Measurements from ENCODE around the gene LLPH. TPM values are rescaled to one million over a fixed set of nuclear protein-coding genes. Genes with fewer than 3 reads are reported as not detected.
"Not testable (repeated sequence)": the region's sequence is repeated elsewhere in the genome, so short reads cannot be mapped to it uniquely, and the experiment has no call there.

The LLPH gene
- 6.0 and 19.9 TPM in 2 replicates for total RNA-seq (ENCODE audit: low replicate concordance)

- peak within 1 kb of the TSS; percentile 86 for H3K4me3 ChIP-seq
- H3K79me2 ChIP-seq (ENCODE audit: low read depth): peaks cover 32% of the 10 kb centered on the region
- peak within 1 kb of the TSS; percentile 91 for H3K27ac Mint-ChIP-seq
- no peaks in the 10 kb centered on the region for H3K27me3 Mint-ChIP-seq (ENCODE audit: insufficient read depth, low read depth)
- H3K4me3 Mint-ChIP-seq: peak within 1 kb of the TSS; percentile 93
- H3K9me3 Mint-ChIP-seq: peaks cover 2% of the 10 kb centered on the region
- peak within 1 kb of the TSS; percentile 91 for H2AFZ ChIP-seq (replicated peaks)
- no peaks in the 10 kb centered on the region for H3F3A ChIP-seq (ENCODE audit: low read depth)
- H3K4me1 Mint-ChIP-seq: peaks cover 23% of the 10 kb centered on the region
- peaks cover 16% of the 10 kb centered on the region for H3K36me3 Mint-ChIP-seq
- peak; percentile 87 for DNase-seq (ENCODE audit: low spot score)
- H3K27ac ChIP-seq: no peak within 1 kb of the TSS
- H3K9ac ChIP-seq: peak within 1 kb of the TSS; percentile 68
- H3K4me2 ChIP-seq: peak within 1 kb of the TSS; percentile 85
- peaks cover 9% of the 10 kb centered on the region for H3K4me1 ChIP-seq
- no peaks in the 10 kb centered on the region for H4K20me1 ChIP-seq (ENCODE audit: low read depth)
- no peaks in the 10 kb centered on the region for H3K27me3 ChIP-seq
- H3K36me3 ChIP-seq: peaks cover 5% of the 10 kb centered on the region
- no peak for TF ChIP-seq EZH2phosphoT487 (IDR thresholded peaks at IDR 0.05)
- no peak for TF ChIP-seq EZH2 (IDR thresholded peaks at IDR 0.05)
- no peak for TF ChIP-seq CTCF (IDR thresholded peaks at IDR 0.05)
- H3K9me3 ChIP-seq (ENCODE audit: low read depth): no peaks in the 10 kb centered on the region
Measured at GRCh38 chr12:66130267-66131066, at the start of gene LLPH. Gene LLPH, minus strand, starts transcription at chr12:66130750. Its CDS starts 1,644 bp downstream, at chr12:66129106.

- H3K4me2 ChIP-seq: no peak overlapping the region
- no peak for TF ChIP-seq CTCF (IDR thresholded peaks at IDR 0.05)
- TF ChIP-seq EZH2 (IDR thresholded peaks at IDR 0.05): no peak
- TF ChIP-seq EZH2phosphoT487 (IDR thresholded peaks at IDR 0.05): no peak
- H3K9me3 Mint-ChIP-seq: peaks cover 5% of the 10 kb centered on the region
Measured at GRCh38 chr12:66176105-66176900, 45.8 kb upstream of the LLPH start.

GRCh38 chr12:66174391-66175325 is 44.1 kb upstream of the LLPH start:
- DNase-seq (ENCODE audit: low spot score); H3K27ac ChIP-seq; H4K20me1 ChIP-seq (ENCODE audit: low read depth); H3K4me1 ChIP-seq; H3K79me2 ChIP-seq (ENCODE audit: low read depth); H3K27ac Mint-ChIP-seq; H3K9me3 Mint-ChIP-seq; H3K4me3 ChIP-seq; H3K4me2 ChIP-seq; H3F3A ChIP-seq (ENCODE audit: low read depth); H3K9me3 ChIP-seq (ENCODE audit: low read depth); H3K9ac ChIP-seq; H3K36me3 ChIP-seq; H3K4me1 Mint-ChIP-seq; H3K27me3 Mint-ChIP-seq (ENCODE audit: insufficient read depth, low read depth); H3K27me3 ChIP-seq; H3K4me3 Mint-ChIP-seq; H2AFZ ChIP-seq (replicated peaks); H3K36me3 Mint-ChIP-seq: not testable (repeated sequence)

More at GRCh38 chr12:66176105-66176900, 45.8 kb upstream of the LLPH start:
- peaks cover 2% of the 10 kb centered on the region for H3K27me3 Mint-ChIP-seq (ENCODE audit: insufficient read depth, low read depth)
- no peaks in the 10 kb centered on the region for H3K79me2 ChIP-seq (ENCODE audit: low read depth)
- H3K36me3 ChIP-seq: no peaks in the 10 kb centered on the region
- no peaks in the 10 kb centered on the region for H3K4me1 ChIP-seq
- no peaks in the 10 kb centered on the region for H4K20me1 ChIP-seq (ENCODE audit: low read depth)
- no peak overlapping the region for H2AFZ ChIP-seq (replicated peaks)
- H3F3A ChIP-seq (ENCODE audit: low read depth): no peaks in the 10 kb centered on the region
- no peak overlapping the region for H3K4me3 Mint-ChIP-seq
- H3K27ac Mint-ChIP-seq: no peak overlapping the region
- no peak overlapping the region for H3K9ac ChIP-seq
- DNase-seq (ENCODE audit: low spot score): no peak
- no peak overlapping the region for H3K27ac ChIP-seq
- no peaks in the 10 kb centered on the region for H3K9me3 ChIP-seq (ENCODE audit: low read depth)
- no peak overlapping the region for H3K4me3 ChIP-seq
- H3K4me1 Mint-ChIP-seq: no peaks in the 10 kb centered on the region
- peaks cover 6% of the 10 kb centered on the region for H3K27me3 ChIP-seq
- H3K36me3 Mint-ChIP-seq: no peaks in the 10 kb centered on the region

All from neural progenitor cell (in vitro differentiated cells).